ENCODE data around the gene MYT1. TPM values are rescaled to one million over a fixed set of nuclear protein-coding genes. Genes with fewer than 3 reads are reported as not detected.
"Not testable (repeated sequence)": the region's sequence is repeated elsewhere in the genome, so short reads cannot be mapped to it uniquely, and the experiment has no call there.

The MYT1 gene
- total RNA-seq (not detected), polyA plus RNA-seq (not detected), total RNA-seq (0 to 0.36 (median 0) reads per million in 6 experiments)

DNA sequence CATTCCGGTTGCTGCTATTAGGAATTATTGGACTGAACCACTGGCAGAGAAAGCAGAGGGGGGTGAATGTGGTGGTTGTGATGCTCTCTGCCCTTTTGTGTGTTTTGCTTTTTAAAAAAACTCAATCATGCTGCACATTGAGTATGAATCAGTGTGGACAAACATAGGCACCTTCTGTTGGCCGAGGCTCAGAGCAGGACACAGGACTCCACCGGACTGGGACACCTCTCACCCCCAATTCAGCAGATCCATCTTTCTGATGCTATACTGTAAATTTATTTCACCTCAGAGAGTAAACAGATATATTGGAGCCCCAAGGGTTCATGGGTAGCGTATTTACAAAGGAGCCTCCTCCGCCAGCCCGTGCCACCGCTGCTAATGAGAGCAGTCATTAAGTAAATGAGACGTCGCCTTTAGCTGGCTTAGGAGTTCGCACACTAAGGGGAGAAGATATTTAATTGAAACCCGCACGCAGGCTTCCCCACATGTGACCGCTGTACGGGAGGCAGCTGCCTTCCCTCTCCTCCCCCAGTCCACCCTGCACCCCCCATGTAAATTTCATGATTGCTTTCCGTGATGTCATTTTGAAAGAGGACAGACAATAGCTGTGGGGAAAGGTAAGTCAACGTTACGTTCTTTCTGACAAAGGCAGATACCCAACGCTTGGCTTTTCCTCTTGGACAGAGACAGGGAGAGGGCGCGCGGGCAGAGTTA lies at the start of gene MYT1:
TSS of gene MYT1 (plus strand) at position 330 of the 714 bp plus-strand sequence. CDS start 34,410 bp downstream, outside the sequence.
- POLR2A ChIA-PET, result no interaction called here
- DNase-seq (no peak), ATAC-seq (no peak)
- Mint-ChIP-seq H3K27ac (peak within 1 kb of the TSS in 1 of 10 donors; percentile 2), H3K36me3 (no peaks in the 10 kb centered on the region), H3K4me1 (peaks cover 0 to 2% (median 0%) of the 10 kb centered on the region in 4 donors), H3K9me3 (peaks cover 0 to 3% (median 0%) of the 10 kb centered on the region in 9 donors), H3K4me3 (no peak within 1 kb of the TSS), H3K27me3 (peaks cover 23 to 90% (median 48%) of the 10 kb centered on the region in 5 donors)

DNA sequence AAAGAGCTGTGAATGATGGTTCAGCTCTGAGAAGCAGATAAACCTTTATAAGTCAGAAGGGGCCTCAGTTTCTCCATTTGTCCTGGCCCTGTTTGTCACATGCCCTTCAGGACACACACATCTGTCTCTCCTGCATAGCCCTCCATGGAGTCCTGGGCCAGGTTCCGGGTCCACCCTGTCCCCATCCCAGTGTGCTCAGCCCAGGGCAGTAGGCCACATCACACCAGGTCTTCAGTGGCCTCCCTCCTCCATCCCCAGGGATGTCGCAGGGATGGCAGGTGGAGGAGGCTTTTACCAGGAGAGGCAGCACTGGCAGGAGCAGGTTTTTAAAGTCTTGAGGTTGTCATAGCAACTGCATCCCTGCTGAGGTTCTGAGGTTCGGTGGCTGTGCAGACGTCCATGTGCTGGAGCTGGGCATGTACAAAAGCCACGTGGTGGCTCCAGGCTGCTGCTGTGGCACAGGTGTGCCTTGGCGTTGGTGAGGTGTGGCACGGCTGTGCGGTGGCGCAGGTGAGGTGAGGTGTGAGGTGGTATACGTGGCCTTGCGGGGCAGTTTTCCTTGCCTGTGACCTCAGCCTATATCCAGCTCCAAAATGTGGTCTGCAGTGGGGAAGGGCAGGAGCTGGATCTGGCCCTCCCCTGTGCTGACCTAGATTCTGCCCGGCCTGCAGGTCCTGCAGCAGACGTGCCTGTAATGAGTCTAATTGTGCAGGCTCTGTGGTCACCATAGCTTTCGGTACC lies 48.9 kb upstream of the MYT1 start:
- Mint-ChIP-seq H3K27ac (no peak overlapping the region), H3K9me3 (no peaks in the 10 kb centered on the region), H3K4me3 (no peak overlapping the region), H3K4me1 (peaks cover 5 to 8% (median 6%) of the 10 kb centered on the region in 4 donors), H3K36me3 (no peaks in the 10 kb centered on the region), H3K27me3 (no peaks in the 10 kb centered on the region)
- POLR2A ChIA-PET, result no interaction called here
- ATAC-seq (no peak), DNase-seq (peak in 1 of 10 donors; percentile 48)

DNA sequence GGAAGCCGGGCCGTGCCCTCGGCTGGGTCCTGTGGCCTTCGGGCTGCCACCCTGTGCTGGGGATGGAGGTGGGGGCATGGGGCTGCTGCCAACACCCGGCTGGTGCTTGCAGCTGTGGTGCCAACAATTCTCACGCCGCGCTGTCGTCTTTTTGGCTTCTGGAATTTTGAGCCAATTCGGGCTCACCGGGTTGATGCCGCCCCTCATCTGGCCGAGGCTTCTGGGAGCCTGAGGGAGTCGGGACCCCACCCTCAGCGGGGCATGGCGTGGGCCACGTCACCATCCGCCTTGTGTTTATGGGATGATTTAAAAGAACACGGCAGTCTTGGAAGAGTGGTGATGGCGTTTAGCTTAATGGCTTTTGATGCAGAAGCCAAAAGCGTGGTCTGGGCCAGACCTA lies 48.2 kb upstream of the MYT1 start:
- Mint-ChIP-seq H3K4me3 (no peak overlapping the region), H3K27me3 (no peaks in the 10 kb centered on the region), H3K9me3 (no peaks in the 10 kb centered on the region), H3K4me1 (peaks cover 7 to 9% (median 9%) of the 10 kb centered on the region in 4 donors), H3K27ac (peak overlapping the region in 1 of 10 donors; percentile 84), H3K36me3 (no peaks in the 10 kb centered on the region)
- POLR2A ChIA-PET, result no interaction called here
- ATAC-seq (no peak), DNase-seq (peak in 1 of 10 donors; percentile 32)

DNA sequence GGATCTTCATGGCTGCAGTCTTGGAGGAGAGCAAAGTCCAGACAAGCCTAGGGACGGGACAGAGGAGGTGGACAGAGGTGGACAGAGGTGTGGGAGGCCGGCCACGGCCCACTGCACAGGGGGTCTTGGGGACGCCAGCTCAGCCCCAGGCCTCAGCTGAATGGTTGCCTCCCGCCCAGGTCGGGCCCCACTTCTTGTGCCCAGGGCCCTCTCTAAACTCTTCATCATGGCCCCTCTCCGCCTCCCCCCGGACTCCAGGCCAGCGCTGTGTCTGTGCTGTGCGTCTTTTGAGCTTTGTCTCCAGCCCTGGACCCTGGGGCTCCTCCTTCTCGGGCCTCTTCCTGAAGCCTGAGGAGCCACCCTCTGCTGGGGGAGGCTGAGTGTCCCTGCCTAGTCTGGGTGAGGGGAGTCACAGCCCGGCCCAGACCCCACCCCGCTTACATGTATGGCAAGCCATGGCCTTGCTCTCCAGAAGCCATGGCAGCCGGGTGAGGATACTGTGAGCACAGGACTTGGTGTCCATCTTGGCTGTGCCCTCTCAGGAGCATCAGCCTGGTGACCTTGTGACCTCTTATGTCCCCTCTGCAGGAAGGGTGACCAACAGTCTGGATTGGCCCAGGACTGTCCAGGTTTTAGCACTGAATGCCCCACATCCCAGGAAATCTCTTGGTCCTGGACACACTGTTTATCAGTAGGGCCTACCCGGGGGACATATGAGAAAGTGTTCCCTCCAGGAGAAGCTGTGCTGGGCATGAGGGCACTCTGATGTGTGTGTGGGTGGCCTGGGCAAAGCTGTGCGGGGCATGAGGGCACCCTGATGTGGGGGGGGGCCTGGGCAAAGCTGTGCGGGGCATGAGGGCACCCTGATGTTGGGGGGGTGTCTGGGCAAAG lies 47.5 kb upstream of the MYT1 start:
- Mint-ChIP-seq H3K36me3 (no peaks in the 10 kb centered on the region), H3K4me1 (peaks cover 7 to 9% (median 9%) of the 10 kb centered on the region in 4 donors), H3K4me3 (no peak overlapping the region), H3K9me3 (no peaks in the 10 kb centered on the region), H3K27ac (peak overlapping the region in 1 of 10 donors; percentile 84), H3K27me3 (peaks cover 0 to 5% (median 1%) of the 10 kb centered on the region in 5 donors)
- DNase-seq (peak in 2 of 10 donors; percentile 14 to 58), ATAC-seq (no peak)
- POLR2A ChIA-PET, result no interaction called here

DNA sequence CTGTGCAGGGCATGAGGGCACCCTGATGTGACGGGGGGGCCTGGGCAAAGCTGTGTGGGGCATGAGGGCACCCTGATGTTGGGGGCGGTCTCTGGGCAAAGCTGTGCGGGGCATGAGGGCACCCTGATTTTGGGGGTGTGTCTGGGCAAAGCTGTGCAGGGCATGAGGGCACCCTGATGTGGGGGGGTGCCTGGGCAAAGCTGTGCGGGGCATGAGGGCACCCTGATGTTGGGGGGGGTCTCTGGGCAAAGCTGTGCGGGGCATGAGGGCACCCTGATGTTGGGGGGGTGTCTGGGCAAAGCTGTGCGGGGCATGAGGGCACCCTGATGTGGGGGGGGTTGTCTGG lies 46.8 kb upstream of the MYT1 start:
- POLR2A ChIA-PET, H3K36me3 Mint-ChIP-seq, H3K27ac Mint-ChIP-seq, H3K4me1 Mint-ChIP-seq, H3K4me3 Mint-ChIP-seq, H3K9me3 Mint-ChIP-seq, ATAC-seq, H3K27me3 Mint-ChIP-seq, DNase-seq: not testable (repeated sequence)

- peak in 2 of 10 donors; percentile 14 to 38 for DNase-seq
- POLR2A ChIA-PET, result interaction anchor here (1.0 to 3.4 kb wide), 5 partner anchors 35 to 139 kb away, joined by 3 to 13 read pairs (median 6); partner anchors contain the start of genes LKAAEAR1, OPRL1, PRPF6 and RGS19
- H3K36me3 Mint-ChIP-seq, result no peaks in the 10 kb centered on the region
Measured at GRCh38 chr20:64119301-64119680, 45.0 kb upstream of the MYT1 start.

GRCh38 chr20:64119681-64120341 lies 44.4 kb upstream of the MYT1 start:
- POLR2A ChIA-PET, result interaction anchor here (0.8 to 3.4 kb wide), 7 partner anchors 36 to 209 kb away, joined by 3 to 13 read pairs (median 6); partner anchors contain the start of genes LKAAEAR1, OPRL1, PRPF6 and RGS19
- peak; percentile 7 to 14 for ATAC-seq
- no peaks in the 10 kb centered on the region for H3K36me3 Mint-ChIP-seq
- peak in 2 of 10 donors; percentile 14 to 65 for DNase-seq
- peak overlapping the region in 8 of 10 donors; percentile 44 to 95 (median 70) for H3K27ac Mint-ChIP-seq
- H3K4me3 Mint-ChIP-seq, result peak overlapping the region; percentile 14 to 81 (median 70)
- peaks cover 7 to 9% (median 9%) of the 10 kb centered on the region in 4 donors for H3K4me1 Mint-ChIP-seq
- H3K9me3 Mint-ChIP-seq, result no peaks in the 10 kb centered on the region
- H3K27me3 Mint-ChIP-seq, result peaks cover 0 to 10% (median 2%) of the 10 kb centered on the region in 5 donors

More at GRCh38 chr20:64119301-64119680, 45.0 kb upstream of the MYT1 start:
- Mint-ChIP-seq H3K4me3 (peak overlapping the region in 2 of 10 donors; percentile 68 to 77), H3K4me1 (peaks cover 7 to 9% (median 9%) of the 10 kb centered on the region in 4 donors), H3K9me3 (no peaks in the 10 kb centered on the region), H3K27me3 (peaks cover 0 to 10% (median 2%) of the 10 kb centered on the region in 5 donors), H3K27ac (peak overlapping the region in 1 of 10 donors; percentile 95)
- no peak for ATAC-seq

- H3K4me3 Mint-ChIP-seq, result no peak overlapping the region
- POLR2A ChIA-PET, result interaction anchor here (1.9 to 3.4 kb wide), 3 partner anchors 37 to 82 kb away, joined by 9 to 13 read pairs (median 13); partner anchors contain the start of genes LKAAEAR1, OPRL1 and RGS19
- DNase-seq (peak in 2 of 10 donors; percentile 4 to 15), ATAC-seq (no peak)
- H3K36me3 Mint-ChIP-seq, result no peaks in the 10 kb centered on the region
- H3K9me3 Mint-ChIP-seq, result no peaks in the 10 kb centered on the region
- no peak overlapping the region for H3K27ac Mint-ChIP-seq
- H3K27me3 Mint-ChIP-seq, result peaks cover 0 to 10% (median 2%) of the 10 kb centered on the region in 5 donors
- peaks cover 7 to 9% (median 9%) of the 10 kb centered on the region in 4 donors for H3K4me1 Mint-ChIP-seq
Measured at GRCh38 chr20:64121586-64121985, 42.7 kb upstream of the MYT1 start.

DNA sequence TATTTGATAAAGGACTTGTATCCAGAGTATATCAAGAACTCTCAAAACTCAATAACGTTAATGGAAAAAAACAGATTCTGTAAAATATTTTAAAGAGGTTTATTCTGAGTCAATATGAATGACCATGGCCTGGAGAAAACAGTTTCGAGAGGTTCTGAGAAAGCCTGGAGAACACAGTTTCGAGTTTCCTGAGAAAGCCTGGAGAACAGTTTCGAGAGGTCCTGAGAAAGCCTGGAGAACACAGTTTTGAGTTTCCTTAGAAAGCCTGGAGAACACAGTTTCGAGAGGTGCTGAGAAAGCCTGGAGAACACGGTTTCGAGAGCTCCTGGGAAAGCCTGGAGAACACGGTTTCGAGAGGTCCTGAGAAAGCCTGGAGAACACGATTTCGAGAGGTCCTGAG lies 41.3 kb upstream of the MYT1 start:
- H3K27me3 Mint-ChIP-seq, H3K4me1 Mint-ChIP-seq, POLR2A ChIA-PET, H3K4me3 Mint-ChIP-seq, H3K36me3 Mint-ChIP-seq, ATAC-seq, H3K9me3 Mint-ChIP-seq, H3K27ac Mint-ChIP-seq: not testable (repeated sequence)
- DNase-seq, result peak in 1 of 10 donors; percentile 18

GRCh38 chr20:64123517-64123916 lies 40.7 kb upstream of the MYT1 start:
- H3K27ac Mint-ChIP-seq, POLR2A ChIA-PET, ATAC-seq, H3K9me3 Mint-ChIP-seq, H3K4me1 Mint-ChIP-seq, H3K36me3 Mint-ChIP-seq, H3K4me3 Mint-ChIP-seq: not testable (repeated sequence)
- peak in 1 of 10 donors; percentile 8 for DNase-seq
- H3K27me3 Mint-ChIP-seq, result peaks cover 3 to 15% (median 7%) of the 10 kb centered on the region in 5 donors

GRCh38 chr20:64129146-64129782 lies 35.0 kb upstream of the MYT1 start:
- POLR2A ChIA-PET, result interaction anchor here (0.7 kb wide), 1 partner anchor 386 kb away, joined by 3 read pairs; no protein-coding TSS in a partner anchor
- H3K9me3 Mint-ChIP-seq, result no peaks in the 10 kb centered on the region
- ATAC-seq (no peak), DNase-seq (peak in 1 of 10 donors; percentile 58)
- H3K27ac Mint-ChIP-seq, result peak overlapping the region in 2 of 10 donors; percentile 13 to 43
- no peak overlapping the region for H3K4me3 Mint-ChIP-seq
- no peaks in the 10 kb centered on the region for H3K36me3 Mint-ChIP-seq
- H3K4me1 Mint-ChIP-seq, result peaks cover 0 to 2% (median 0%) of the 10 kb centered on the region in 4 donors
- H3K27me3 Mint-ChIP-seq, result peaks cover 11 to 30% (median 16%) of the 10 kb centered on the region in 5 donors

Data from naive thymus-derived CD8-positive, alpha-beta T cell (primary cell).